Brain pericyte (primary cell): ENCODE measurements around the gene RPS6KA5.
A peak's percentile ranks its signal among the peaks of the same experiment; 100 is the strongest.
"Not testable (repeated sequence)": the region's sequence is repeated elsewhere in the genome, so short reads cannot be mapped to it uniquely, and the experiment has no call there.

Experiments used
- DNase-seq: peaks from one replicate; pipeline ENCODE4 v3.0.0-alpha.2; 2012; ENCODE audit warnings: low read depth, low spot score

RPS6KA5 gene

DNA sequence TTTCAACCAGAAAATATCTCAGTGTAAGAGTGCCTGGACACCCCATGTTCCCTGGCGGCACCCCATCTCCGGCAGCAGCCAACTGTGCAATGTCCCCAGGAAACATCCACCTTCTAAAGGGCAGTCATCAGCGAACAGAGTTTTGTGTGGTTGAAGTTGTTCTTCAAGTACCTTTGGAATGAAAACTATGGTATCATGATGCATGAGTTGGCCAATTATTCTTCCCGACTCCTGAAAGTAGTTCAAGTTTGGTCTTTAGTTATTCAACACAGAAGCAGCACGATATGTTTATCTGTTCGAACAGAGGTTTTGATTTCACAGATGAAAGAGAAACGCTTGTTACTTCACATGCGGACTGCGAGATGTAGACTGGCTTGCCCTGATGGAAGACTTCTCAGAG lies 223.1 kb downstream of the RPS6KA5 start:
- DNase-seq = no peak

DNA sequence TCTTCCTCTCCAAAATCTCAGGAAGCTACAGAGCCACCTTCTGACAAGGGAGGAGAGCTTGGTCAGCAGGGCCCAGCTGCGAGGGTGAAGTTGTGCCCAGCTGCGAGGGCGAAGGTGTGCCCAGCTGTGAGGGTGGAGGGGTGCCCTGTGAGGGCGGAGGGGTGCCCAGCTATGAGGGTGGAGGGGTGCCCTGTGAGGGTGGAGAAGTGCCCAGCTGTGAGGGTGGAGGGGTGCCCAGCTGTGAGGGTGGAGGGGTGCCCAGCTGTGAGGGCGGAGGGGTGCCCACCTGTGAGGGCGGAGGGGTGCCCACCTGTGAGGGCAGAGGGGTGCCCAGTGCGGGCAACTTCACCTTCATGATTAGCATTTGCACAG lies 223.8 kb downstream of the RPS6KA5 start:
- DNase-seq = no peak

DNA sequence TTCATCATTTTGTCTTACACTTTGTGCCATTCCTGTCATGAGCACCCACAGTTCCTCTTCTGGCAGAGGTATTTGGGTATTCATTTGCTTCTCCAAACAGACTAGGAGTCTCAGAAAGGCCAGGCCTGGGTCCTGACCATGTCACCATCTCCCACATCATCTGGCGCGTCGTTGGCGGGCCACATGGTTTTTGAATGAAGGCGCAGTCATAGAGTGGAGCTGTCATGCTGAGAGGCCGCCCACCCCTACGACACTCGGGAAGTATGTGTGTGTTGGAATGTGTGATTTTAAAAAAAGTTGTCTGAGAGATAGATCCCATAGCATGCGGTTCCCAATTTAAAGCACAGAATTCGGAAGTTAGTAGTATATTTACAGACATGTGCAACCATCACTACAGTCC lies 228.6 kb downstream of the RPS6KA5 start:
- DNase-seq = no peak

DNA sequence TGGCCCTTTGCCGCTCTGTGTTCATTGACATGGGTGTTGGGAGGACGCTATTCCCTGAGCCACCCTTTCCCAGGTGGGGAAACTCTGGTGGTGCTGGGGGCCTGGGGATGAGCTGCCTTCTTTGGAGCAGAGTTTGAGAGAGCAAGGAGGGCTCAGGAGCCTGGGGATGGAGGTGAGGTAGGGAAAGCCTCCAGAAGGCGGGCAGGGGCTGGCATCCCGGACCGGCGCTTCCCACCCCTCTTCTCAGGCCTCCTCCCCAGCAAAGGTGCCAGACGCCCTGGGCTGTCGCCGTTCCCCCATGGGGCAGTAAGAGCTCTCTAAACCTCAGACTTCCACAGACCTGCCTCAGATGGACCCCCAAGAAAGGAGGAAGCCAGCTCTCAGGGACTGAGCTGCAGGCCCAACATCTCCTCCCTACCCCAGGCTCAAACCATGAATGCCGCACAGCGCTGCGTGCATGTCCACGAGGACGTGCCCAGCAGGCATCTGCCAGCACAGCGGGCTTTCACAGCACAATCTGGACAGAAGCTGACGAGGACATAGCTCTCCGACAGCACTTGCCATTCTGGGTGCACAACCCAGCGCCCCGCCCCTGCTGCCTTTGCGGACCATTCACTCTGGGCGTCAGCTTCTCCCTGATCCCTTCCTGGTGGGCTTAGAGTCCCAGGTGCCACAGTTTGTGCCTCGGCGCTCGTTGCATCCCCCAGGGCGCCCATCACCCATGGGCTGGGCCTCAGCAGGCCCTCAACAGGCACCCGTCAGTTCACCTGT lies 229.3 kb downstream of the RPS6KA5 start:
- DNase-seq = no peak

DNA sequence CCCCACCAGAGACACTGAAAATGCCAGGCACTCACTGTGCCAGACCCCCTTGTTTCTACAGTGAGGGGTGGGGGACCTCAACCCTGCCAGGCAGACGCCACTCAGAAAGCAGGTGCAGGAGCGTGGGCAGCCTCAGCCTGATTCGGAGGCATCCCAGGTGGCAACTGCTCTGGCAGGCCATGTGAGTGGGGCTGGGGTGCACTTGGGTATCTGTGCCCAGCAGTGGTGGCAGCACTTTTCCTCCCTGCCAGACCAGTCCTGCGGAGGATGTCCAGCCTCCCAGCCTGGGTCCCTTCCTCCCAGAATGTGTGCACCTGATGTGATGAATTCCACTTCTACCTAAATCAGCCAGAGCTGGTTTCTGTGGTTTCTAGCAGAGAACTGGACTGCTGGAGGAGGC lies 230.8 kb downstream of the RPS6KA5 start:
- no peak for DNase-seq

DNA sequence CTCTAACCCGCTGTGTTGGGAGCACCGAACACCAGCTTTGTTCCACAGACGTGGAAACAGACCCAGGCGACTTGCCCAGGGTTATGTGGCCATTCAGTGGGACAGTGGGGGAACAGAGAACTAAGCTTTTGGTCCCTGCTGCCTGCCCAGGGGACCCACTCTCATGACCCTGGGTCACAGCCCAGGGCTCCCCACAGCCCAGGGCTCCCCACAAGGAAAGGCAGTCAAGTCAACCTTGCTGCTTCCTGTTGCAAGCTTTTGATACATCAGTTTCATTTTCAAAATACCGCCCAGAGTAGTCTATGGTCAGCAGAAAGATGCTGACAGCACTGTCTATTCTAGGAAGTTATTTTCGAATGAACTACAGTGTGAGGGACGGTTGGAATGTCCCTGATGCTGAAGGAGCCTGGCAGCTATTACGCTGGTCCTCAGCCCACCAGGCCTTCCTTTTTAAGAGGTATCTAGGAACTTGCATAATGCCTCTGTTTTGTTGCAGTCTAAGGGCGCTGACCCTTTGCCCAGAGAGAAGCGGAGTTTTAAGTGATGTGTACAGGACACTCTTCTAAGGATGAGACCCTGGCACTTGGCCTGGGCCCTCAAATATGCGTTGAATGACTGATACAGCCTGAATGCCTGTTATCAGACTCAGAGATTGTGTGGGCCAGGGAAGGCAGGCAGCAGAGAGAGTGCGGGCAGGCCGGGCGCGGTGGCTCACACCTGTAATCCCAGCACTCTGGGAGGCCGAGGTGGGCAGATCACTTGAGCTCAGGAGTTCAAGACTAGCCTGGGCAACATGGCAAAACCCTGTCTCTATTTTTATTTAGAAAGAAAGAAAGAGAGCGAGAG lies 231.6 kb downstream of the RPS6KA5 start:
- DNase-seq = no peak

DNA sequence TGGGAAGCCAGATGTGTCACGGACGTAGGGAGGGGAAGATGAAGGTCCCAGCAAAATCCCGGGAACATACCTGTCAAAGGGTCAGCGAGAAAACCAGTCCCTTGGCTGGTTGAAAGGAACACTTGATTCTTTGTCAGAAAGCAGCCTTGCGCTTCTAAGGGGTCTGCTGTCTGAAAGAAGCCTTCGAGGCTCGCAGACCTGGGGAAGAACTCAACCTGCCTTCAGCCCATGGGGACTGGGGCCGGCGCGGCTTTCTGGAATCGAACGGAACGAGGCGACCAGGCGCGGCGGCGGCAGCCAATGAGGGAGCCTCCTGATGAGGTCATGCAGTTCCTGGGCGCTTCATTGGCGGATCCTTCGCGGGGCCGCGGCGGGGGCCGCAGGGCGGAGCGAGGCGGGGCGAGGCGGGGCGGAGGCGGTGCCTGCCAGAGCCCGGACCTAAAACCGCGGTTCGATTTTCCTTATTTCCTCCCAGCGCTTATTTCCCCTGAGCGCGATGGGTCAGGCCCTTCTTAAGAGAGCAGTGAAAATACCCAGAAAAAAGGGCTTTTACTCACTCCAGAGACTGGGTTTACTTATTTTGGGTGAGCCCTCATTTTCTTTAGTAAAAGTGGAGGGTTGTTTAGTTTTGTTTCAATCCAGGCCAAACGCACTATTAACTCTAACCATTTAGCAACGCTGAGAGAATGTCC lies 232.4 kb downstream of the RPS6KA5 start:
- DNase-seq = peak; percentile 47

DNA sequence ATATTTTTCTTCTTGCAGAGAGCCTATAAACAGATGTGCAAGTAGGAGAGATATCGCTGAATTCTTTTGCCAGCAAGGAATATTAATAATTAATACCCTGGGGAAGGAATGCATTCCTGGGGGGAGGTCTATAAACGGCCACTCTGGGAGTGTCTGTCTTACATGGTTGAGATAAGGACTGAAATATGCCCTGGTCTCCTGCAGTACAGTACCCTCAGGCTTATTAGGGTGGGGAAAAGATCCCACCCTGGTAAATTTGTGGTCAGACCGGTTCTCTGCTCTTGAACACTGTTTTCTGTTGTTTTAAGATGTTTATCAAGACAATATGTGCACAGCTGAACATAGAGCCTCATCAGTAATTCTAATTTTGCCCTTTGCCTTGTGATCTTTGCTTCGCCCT lies 236.9 kb downstream of the RPS6KA5 start:
- DNase-seq = not testable (repeated sequence)

DNA sequence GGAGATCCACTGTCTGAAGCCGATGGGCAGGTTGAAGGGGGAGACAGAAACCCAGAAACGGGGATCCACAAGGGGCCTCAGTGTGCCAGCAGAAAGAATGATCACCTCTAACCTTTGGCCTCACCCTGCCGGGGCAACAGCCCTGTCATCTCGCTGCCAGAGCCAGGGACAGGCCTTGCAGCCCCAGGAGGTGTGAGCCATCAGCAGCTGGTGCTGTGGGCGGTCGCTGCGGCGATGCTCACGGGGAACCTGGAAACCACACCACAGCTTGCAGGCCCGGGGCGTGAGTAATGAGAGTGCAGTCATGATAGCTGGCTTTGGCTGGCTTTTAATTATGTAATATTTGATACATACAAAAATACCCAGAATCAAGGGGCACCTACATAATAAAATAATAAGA lies 239.5 kb downstream of the RPS6KA5 start:
- no peak for DNase-seq

DNA sequence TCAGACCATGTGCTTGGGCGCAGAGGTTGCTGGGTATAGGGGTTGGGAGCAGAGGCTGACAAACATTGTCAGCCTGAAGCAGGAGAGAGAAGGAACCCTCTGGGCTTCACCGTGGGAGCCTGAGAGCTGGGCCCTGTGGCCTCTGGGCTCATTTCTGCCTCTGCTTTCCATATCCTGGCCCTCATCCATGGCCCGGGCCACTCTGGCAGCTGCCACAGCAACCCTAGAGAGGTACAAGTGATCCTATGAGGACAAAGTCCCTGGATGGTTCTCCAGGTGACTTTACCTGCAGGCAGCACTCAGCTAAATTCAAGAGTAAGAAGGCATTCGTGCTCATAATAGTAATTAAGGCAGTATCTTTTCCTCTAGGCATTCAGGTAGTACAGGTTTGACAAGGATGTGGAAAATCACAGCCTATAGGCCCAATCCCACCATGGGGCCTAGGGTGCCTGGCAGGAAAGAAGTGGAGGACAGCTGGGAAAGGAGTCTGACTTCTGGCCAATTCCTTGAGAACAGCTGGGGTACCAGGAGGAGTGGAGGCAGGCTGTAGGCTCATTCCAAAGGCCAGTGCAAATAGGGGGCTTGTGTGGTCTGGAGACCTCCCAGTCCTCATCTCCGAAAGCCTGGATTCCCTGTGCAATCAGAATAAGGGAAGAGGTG lies 240.6 kb downstream of the RPS6KA5 start:
- DNase-seq = no peak

DNA sequence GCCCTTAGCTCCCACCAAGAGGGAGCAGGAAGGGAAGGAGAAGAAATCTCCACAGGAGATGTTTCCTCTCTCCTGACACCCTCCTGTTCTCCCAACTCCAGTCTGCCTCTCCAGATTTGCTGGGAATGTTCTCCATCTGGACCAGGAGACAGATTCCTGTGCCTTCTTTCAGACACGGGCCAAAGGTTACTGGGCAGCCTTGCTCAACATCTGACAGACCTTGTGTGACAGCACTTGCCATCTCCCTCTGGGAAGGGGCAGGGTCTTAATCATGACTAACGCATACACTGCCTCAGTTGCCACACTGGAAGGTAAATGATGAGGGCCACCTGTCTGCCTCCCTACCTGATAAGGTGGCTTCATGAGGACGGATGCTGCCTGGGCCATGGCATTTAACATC lies 241.7 kb downstream of the RPS6KA5 start:
- no peak for DNase-seq

DNA sequence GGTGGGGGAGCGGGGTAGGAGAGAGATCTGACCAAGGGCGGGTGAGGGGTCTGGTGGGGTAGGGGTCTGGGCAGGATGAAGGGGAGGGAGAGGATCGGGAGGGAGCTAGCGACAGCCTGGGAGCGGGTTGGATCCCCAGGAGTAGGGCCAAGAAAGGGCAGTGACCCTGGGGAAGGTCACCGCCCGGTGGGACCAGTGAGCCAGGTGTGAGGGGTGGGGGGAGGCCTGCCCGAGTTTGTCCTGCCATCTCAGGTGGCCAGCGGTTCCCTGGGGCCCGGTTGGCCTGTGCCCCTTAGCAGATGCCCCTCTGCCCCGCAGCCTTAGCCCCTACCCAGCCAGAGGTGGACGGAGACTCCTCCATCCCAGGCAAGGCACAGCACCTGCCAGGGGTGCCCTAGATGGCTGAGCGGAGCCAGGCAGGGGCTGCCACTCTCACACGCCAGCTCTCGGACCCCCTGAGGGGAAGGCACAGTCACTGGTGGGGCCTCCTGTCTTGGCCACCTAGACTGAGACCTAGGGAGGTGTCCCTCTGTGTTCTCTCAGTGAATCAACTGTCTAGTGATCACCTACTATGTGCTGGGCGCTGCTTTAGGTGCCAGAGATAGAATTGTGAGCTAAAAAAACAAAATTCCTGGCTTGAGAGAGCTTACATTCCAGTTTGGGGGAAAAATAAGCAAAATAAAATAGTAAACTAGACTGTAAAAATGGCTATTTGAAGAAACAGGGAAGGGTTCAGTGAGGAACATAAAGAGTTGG lies 243.6 kb downstream of the RPS6KA5 start:
- DNase-seq = no peak

DNA sequence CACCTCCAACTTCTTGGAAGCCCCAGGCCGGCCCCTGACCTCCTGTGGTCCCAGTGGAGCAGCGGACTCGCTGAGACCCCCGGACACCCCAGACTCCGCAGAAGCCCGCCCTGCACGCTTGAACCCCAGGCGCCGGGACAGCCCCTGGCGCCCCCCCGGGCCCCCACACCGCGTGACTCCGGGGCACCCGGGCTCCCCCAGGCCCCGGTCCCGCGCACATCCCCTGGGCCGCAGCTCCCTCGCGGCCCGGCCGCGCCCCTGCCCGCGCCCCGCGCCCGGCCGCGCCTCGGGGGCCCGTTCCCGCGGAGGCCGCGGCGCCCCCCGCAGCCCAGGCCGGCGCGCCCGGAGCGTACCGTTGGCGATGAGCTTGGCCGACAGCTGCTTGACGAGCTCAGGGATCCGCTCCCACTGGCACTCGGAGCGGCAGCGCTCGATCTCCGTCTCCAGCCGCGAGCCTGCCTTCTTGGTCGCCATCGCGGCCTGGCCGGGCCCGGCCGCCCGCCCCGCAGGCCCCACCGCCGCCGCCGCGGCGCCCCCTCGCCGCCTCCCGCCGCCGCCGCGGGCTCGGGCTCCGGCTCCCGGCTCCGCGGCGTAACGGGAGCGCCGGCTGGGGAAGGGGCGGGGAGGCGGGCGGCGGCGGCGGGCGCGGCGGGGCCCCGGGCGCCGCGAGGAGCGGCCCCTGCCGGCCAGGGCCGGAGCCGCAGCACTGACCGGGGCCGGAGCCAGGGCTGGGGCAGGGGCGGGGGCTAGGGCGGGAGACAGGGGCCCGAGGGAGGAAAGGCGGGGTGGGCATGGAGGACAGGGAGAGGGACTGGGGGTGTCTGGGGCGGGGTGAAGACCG lies 244.4 kb downstream of the RPS6KA5 start, which contains the start of gene TTC7B:
Gene TTC7B, minus strand, starts transcription at position 609 of the 841 bp plus-strand sequence. Its CDS starts 135 bp downstream, at position 474.
- DNase-seq = no peak

DNA sequence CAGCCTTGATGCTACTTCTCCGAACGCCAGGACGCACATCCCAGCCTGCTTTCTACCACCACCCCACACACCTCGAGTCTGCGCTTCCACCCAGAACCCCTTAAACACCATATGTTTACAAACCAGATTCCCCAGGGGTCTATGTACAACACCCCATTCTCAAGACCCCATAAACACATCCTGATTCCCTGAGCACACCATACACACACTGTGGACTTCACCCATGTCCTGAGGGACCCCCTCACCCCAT lies 244.9 kb downstream of the RPS6KA5 start:
- no peak for DNase-seq

DNA sequence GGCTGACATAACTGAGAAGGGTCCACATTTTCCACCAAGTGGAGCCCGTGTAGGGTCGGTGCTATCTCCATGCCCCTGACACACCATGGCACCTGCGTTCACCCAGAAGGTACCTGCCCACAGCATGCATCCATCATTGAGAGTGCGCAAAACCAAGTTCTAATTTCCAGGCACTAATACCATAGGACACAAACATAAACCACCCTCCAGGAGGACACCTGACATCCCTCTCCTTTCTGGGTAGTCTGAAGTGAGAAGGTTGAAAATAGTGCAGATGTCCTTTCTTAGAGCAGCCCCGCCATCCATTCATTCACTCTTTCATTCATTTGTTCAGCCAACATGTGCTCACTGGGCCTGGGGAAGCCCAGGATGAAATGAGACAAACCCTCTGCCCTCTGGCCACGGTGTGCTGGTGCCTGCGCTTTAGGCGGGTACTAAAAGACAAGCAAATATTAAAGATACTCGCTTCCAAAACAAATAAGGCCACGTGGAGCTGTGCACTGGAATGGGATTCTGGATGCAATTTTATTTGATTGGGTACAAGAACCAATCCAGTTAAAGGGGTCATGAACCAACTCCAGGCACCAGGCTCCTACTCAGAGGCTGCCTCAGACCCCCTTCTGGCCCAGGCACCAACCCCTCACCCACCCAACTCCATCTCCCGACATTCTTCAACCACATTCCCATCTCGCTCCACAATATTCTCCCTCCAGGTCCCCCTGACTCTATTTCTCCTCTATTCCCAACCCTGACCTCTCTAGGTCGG lies 245.5 kb downstream of the RPS6KA5 start:
- DNase-seq = no peak

DNA sequence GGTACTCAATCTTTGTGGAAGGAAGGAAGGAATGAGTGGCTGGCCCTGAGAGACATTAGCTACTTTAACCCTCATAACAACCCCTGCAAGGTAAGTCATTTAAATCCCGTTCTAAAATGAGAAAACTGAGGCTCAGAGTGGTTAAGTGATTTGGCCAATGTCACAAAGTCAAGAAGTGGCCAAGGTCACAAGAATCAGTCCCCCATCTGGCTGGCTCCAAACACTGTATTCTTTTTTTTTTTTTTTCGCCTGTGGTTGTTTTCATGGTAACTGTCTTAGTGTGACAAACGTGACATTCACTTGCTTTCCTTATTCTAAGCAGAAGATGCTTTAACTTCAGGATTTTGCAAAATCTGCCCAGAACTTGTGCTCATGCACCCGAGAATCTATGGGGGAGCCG lies 247.0 kb downstream of the RPS6KA5 start:
- DNase-seq = no peak

DNA sequence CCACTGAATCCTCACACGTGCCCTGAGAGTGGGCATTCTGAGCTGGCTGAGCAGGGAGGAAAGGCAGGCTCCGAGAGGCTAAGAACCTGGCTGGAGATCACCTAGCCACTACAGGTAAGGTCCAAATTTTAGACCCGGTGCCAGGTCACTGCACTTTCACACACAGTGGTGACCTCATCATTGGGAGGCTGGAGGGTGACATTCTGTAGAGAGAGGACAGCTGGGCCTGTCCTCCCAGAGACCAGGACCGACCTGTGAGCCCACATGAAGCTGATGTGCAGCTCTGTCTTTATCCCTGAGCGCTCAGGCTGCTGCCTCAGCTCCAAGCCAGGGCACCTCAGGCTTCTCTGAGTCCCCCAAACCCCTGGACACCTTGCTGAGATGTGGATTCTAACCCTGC lies 248.3 kb downstream of the RPS6KA5 start:
- DNase-seq = no peak

DNA sequence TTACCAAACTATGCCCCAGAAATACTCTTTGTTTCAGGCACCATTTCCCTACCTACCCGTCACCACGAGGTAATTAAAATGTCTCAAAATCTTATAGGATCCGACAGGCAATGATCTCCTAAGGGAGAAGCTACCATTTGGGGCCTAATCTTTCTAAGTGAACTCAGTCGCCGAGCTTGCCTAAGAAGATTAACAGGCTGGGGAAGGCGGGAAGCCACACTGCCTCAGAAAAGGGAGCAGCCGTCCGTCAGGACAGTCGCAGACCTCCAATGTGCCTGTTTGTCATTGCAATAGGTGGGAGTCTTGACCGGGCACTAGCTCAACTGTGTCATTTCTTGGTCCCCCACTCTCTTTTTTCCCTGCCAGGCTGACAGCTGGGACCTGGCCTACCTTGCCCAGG lies 248.8 kb downstream of the RPS6KA5 start:
- no peak for DNase-seq

DNA sequence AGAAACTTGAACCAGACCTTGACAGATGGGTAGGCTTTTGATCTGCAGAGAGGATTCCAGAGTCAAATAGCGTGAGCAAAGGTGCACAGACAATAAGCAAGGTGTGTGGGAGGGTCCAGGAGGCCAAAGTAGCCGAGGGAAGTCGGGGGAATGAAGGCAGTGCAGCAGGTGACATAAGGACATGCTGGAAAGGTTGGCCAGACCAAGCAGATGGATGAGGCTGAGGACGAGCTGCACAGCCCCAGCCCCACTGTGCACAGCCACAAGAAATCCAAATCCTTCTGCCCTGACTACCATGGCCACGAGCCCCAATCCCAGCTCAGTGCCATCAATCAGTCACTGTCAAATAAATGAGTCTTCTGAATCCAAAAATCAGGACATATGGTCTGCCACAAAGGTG lies 249.6 kb downstream of the RPS6KA5 start:
- no peak for DNase-seq
